HEK293 (cell line): ENCODE data around the gene C1QTNF4.

ENCODE experiments used
- ZNF211 ChIP-seq: fragments of 450-650 bp; formaldehyde crosslinking; IDR thresholded peaks from 2 replicates; pipeline ENCODE4 v1.5.1; 2016; ENCODE audit warnings: low read depth, missing biosample characterization, missing genetic modification characterization
- ZNF501 ChIP-seq: fragments of 450-650 bp; formaldehyde crosslinking; IDR thresholded peaks from 2 replicates; pipeline ENCODE4 v1.5.1; 2016; ENCODE audit warnings: missing biosample characterization, missing genetic modification characterization

- TF ChIP-seq ZNF501 (no peak), ZNF211 (tag by site-specific recombination) (no peak)
Observed at GRCh38 chr11:47569646-47570045, 24.6 kb downstream of the C1QTNF4 start.
